ENCODE measurements around the gene DHX58.
"Not testable (repeated sequence)": the region's sequence is repeated elsewhere in the genome, so short reads cannot be mapped to it uniquely, and the experiment has no call there.

The DHX58 gene

DNA sequence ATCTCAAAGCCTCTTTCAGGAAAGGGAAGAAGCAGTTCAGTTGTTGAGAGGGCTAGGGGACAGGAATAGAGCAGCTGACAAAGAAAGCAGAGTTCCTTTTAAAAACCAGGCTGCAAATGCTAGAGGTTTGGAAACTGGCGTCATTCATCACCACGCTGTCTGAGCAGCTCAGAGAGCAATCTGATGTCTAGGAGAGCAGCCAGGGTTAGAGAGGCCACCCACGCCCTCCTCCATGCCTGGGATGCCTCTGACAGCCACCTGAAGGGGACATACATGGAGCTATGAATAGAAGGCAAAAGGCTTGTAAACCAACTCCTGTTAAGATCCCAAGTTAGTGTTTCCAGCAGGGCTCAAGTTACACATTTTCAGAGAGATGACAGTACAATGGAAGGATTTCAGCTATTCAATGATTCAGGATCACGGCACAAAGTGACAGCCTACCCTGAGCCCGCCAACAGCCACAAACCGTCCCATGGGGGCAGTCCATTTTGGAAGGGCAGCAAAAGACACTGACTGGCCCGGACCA lies 29.9 kb upstream of the DHX58 start:
- DNase-seq (ENCODE audit: low read depth in 1 of 2, low spot score in 1 of 2), result no peak
- Histone ChIP-seq H3K27me3 (ENCODE audit: insufficient read depth, poor library complexity, severe bottlenecking) (no peaks in the 10 kb centered on the region), H3K27ac (replicated peaks) (no peak overlapping the region), H3K4me3 (replicated peaks; ENCODE audit: insufficient read depth, low read length) (no peak overlapping the region)
- TF ChIP-seq, protein P1, sequence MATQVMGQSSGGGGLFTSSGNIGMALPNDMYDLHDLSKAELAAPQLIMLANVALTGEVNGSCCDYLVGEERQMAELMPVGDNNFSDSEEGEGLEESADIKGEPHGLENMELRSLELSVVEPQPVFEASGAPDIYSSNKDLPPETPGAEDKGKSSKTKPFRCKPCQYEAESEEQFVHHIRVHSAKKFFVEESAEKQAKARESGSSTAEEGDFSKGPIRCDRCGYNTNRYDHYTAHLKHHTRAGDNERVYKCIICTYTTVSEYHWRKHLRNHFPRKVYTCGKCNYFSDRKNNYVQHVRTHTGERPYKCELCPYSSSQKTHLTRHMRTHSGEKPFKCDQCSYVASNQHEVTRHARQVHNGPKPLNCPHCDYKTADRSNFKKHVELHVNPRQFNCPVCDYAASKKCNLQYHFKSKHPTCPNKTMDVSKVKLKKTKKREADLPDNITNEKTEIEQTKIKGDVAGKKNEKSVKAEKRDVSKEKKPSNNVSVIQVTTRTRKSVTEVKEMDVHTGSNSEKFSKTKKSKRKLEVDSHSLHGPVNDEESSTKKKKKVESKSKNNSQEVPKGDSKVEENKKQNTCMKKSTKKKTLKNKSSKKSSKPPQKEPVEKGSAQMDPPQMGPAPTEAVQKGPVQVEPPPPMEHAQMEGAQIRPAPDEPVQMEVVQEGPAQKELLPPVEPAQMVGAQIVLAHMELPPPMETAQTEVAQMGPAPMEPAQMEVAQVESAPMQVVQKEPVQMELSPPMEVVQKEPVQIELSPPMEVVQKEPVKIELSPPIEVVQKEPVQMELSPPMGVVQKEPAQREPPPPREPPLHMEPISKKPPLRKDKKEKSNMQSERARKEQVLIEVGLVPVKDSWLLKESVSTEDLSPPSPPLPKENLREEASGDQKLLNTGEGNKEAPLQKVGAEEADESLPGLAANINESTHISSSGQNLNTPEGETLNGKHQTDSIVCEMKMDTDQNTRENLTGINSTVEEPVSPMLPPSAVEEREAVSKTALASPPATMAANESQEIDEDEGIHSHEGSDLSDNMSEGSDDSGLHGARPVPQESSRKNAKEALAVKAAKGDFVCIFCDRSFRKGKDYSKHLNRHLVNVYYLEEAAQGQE (IDR thresholded peaks at IDR 0.05; ENCODE audit: insufficient replicate concordance, low read depth), result no peak
- no peak for TF ChIP-seq POLR2AphosphoS5 (IDR thresholded peaks at IDR 0.05; ENCODE audit: low read depth)
- TF ChIP-seq, protein P2, sequence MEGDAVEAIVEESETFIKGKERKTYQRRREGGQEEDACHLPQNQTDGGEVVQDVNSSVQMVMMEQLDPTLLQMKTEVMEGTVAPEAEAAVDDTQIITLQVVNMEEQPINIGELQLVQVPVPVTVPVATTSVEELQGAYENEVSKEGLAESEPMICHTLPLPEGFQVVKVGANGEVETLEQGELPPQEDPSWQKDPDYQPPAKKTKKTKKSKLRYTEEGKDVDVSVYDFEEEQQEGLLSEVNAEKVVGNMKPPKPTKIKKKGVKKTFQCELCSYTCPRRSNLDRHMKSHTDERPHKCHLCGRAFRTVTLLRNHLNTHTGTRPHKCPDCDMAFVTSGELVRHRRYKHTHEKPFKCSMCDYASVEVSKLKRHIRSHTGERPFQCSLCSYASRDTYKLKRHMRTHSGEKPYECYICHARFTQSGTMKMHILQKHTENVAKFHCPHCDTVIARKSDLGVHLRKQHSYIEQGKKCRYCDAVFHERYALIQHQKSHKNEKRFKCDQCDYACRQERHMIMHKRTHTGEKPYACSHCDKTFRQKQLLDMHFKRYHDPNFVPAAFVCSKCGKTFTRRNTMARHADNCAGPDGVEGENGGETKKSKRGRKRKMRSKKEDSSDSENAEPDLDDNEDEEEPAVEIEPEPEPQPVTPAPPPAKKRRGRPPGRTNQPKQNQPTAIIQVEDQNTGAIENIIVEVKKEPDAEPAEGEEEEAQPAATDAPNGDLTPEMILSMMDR (IDR thresholded peaks at IDR 0.05; ENCODE audit: insufficient read depth, low read length), result no peak
- TF ChIP-seq GABPA (IDR thresholded peaks at IDR 0.05; ENCODE audit: low read depth), result no peak
- TF ChIP-seq SPI1 (IDR thresholded peaks at IDR 0.05; ENCODE audit: borderline replicate concordance, low read depth), result no peak

DNA sequence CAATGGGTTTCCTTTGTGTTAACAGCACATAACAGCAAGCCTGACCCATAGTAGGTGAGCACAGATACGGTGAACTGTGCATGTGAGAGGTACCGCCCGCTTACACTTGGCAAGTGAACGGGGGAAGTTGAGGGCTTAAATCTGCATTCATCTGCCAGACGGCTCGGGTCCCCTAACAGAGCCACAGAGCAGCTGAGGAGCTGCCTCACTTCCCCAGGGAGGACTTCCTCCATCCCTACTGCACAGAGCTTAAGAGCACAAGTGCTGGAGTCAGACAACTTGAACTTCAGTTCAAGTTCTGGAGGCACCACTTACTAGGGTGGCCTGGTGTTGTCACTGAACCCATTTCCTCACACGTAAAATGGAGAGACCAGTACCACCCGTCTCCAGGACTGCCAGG lies 28.9 kb upstream of the DHX58 start:
- Histone ChIP-seq H3K27me3 (ENCODE audit: insufficient read depth, poor library complexity, severe bottlenecking) (no peaks in the 10 kb centered on the region), H3K4me3 (replicated peaks; ENCODE audit: insufficient read depth, low read length) (no peak overlapping the region), H3K27ac (replicated peaks) (no peak overlapping the region)
- peak in 1 of 2 experiments; percentile 49 for DNase-seq (ENCODE audit: low read depth in 1 of 2, low spot score in 1 of 2)
- TF ChIP-seq GABPA (IDR thresholded peaks at IDR 0.05; ENCODE audit: low read depth) (no peak), SPI1 (IDR thresholded peaks at IDR 0.05; ENCODE audit: borderline replicate concordance, low read depth) (peak; percentile 66; the same call in 1 of the 2 replicates)

DNA sequence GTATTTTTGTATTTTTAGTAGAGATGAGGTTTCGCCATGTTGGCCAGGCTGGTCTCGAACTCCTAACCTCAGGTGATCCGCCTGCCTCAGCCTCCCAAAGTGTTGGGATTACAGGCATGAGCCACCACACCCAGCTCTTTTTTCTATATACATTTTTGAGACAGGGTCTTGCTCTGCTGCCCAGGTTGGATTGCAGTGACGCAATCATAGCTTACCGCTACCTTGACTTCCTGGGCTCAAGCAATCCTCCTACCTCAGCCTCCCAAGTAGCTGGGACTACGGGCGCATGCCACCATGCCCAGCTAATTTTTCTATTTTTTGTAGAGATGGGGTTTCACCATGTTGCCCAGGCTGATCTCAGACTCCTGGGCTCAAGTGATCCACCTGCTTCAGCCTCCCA lies 28.2 kb upstream of the DHX58 start:
- H3K4me3 ChIP-seq (replicated peaks; ENCODE audit: insufficient read depth, low read length); H3K27me3 ChIP-seq (ENCODE audit: insufficient read depth, poor library complexity, severe bottlenecking); DNase-seq (ENCODE audit: low read depth in 1 of 2, low spot score in 1 of 2); H3K27ac ChIP-seq (replicated peaks): not testable (repeated sequence)

DNA sequence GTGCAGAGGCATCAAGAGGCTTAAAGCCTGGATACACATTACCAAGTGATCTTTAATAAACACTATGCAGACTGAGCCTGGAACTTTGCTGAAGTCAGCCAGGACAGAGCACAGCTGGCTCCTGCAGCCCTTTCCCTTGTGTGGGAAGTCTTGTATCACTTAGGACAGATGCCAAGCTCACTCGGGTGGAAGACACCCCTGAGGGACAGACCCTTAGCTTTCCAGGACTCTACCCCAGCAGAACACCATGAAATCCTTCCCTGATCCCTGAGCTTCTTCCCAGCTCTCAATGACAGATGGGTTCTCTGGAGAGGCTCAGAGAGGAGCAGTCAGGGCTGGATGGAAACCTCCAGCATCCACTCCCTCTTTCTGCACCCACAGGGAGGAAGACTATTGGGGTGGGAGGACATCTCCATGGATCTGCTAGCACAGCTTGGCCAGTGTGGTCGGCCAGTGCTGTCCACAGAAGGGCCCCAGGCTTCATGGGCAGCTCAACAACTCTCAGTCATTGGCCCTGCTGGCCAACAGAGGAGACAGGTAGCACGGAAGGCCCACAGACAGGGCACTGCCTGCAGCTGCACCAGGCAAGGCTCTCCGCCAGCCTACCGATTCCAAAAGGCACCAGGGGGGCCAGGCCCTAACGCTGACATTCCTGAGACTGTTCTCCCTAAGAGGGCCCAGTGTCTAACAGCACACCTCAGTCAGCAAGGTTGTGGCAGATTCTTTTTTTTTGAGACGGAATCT lies 26.4 kb upstream of the DHX58 start:
- no peaks in the 10 kb centered on the region for H3K27me3 ChIP-seq (ENCODE audit: insufficient read depth, poor library complexity, severe bottlenecking)
- H3K27ac ChIP-seq (replicated peaks), result no peak overlapping the region
- DNase-seq (ENCODE audit: low read depth in 1 of 2, low spot score in 1 of 2), result no peak
- H3K4me3 ChIP-seq (replicated peaks; ENCODE audit: insufficient read depth, low read length), result no peak overlapping the region
- TF ChIP-seq SPI1 (IDR thresholded peaks at IDR 0.05; ENCODE audit: borderline replicate concordance, low read depth), result no peak
- TF ChIP-seq GABPA (IDR thresholded peaks at IDR 0.05; ENCODE audit: low read depth), result no peak
- no peak for TF ChIP-seq POLR2AphosphoS5 (IDR thresholded peaks at IDR 0.05; ENCODE audit: low read depth)
- TF ChIP-seq, protein P2 (IDR thresholded peaks at IDR 0.05; ENCODE audit: insufficient read depth, low read length), result no peak
- TF ChIP-seq, protein P1 (IDR thresholded peaks at IDR 0.05; ENCODE audit: insufficient replicate concordance, low read depth), result no peak

All from HL-60 (cell line).